LNCAP (cell line): ENCODE results near the gene FAM13A.

Experiments used
- TF ChIP-seq, protein P1 (sequence below): fragments of 450-650 bp; IDR thresholded peaks from 2 replicates; pipeline ENCODE4 v1.5.1; 2017; ENCODE audit warnings: mild to moderate bottlenecking

The FAM13A gene

DNA sequence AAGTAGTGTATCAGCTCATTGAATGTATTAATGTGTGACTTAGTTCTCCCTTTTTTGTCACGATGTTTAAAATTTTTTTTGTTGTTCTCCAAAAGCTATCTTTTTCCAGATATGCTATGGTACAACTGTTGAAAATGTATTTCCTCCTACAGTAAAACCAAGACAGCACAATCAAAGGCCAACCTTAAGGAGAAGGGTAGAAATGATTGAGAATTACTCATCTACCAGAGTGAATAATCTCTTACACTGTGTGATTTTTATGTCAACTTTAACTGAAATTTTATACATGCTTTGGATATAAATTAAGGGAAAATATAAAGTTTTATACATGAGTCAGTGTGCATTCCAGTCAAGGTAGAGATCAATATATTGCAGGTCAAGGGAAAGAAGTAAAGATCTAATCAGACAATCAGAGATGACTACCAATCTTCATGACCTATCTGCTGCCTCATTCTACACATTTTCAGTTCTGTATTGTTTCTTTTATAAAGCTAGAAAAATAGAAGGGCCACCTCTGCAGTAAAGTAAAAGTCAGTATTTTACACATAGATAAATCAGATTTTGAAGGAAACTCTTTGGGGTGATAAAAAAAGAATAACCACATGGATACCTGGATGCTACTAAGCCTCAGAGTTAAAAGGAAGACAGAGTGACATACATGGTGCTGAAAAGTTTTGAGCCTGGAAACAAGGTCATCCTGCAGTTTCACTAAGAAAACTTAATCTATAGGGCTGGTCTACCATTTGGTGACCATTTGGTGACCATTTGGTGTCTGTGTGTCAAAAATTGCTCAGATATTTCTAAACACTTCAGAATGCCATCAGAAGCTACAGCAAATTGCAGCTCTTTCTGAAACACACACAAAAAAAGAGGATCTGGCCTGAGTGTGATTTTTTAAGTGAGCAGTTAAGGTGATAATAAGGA lies 1.6 kb downstream of the FAM13A start:
- TF ChIP-seq, protein P1, sequence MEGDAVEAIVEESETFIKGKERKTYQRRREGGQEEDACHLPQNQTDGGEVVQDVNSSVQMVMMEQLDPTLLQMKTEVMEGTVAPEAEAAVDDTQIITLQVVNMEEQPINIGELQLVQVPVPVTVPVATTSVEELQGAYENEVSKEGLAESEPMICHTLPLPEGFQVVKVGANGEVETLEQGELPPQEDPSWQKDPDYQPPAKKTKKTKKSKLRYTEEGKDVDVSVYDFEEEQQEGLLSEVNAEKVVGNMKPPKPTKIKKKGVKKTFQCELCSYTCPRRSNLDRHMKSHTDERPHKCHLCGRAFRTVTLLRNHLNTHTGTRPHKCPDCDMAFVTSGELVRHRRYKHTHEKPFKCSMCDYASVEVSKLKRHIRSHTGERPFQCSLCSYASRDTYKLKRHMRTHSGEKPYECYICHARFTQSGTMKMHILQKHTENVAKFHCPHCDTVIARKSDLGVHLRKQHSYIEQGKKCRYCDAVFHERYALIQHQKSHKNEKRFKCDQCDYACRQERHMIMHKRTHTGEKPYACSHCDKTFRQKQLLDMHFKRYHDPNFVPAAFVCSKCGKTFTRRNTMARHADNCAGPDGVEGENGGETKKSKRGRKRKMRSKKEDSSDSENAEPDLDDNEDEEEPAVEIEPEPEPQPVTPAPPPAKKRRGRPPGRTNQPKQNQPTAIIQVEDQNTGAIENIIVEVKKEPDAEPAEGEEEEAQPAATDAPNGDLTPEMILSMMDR = no peak

DNA sequence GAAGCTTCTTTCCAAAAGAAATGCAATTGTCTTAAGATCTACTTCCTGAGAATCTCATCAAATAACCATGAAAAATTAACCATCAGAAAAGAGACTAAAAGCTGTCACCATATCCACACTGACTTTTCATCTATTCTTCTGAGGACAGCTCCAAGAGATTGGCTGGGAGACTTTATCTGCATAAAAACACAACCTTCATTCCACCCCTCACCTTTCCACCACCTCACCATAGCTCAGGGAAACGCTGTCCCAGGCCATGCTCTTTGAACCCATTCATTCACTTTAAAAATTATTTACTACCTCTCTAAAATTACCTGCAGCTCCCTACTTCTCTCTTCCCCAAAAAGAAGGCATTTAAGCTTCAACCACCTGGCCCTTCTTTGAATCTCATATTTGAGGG lies 2.4 kb downstream of the FAM13A start:
- TF ChIP-seq, protein P1 = no peak

- TF ChIP-seq, protein P1 = no peak
Measured at GRCh38 chr4:89049853-89050252, 7.1 kb downstream of the FAM13A start.

GRCh38 chr4:89048906-89049601 lies 7.9 kb downstream of the FAM13A start:
- TF ChIP-seq, protein P1 = no peak

DNA sequence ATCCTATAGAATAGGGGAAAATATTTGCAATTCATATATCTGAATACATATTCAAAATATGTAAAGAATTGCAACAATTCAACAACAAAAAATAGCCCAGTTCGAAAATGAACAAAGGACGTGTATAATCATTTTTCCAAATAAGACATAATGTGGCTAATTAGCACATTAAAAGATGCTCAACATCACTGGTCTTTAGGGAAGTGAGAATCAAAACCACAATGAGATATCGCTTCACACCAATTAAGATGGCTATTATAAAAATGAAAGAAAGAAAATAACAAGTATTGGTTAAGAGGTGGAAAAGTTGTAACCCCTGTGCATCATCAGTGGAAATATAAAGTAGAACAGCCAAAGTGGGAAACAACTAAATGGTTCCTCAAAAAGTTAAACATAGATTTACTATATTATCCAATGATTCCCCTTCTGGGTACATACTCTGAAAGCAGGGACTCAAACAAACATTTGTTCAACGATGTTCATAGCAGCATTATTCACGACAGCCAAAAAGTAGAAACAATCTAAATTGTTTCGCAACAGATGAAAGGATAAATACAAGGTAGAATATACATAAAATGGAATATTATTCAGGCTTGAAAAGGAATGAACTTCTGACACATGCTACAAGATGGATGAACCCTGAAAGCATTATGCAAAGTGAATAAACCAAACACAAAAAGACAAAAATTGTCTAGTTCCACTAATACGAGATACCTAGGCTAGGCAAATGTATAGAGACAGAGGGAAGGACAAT lies 12.7 kb downstream of the FAM13A start:
- TF ChIP-seq, protein P1 = no peak

- TF ChIP-seq, protein P1 = no peak
Measured at GRCh38 chr4:89042055-89042454, 14.9 kb downstream of the FAM13A start.

GRCh38 chr4:89039730-89040338 lies 17.2 kb downstream of the FAM13A start:
- TF ChIP-seq, protein P1 = no peak
